HL-60 (cell line): Measurements from ENCODE around the gene ZNF665.
"Not testable (repeated sequence)": the region's sequence is repeated elsewhere in the genome, so short reads cannot be mapped to it uniquely, and the experiment has no call there.

Experiments used
- DNase-seq, 2 experiments: peaks; one replicate each; pipeline ENCODE4 v3.0.0-alpha.2; 2010 to 2020; ENCODE audit warnings: low read depth in 1 of 2, low spot score in 1 of 2
- H3K27ac ChIP-seq: fragments of 250-450 bp; sonication (Bioruptor Pico); replicated peaks from 2 replicates; pipeline ENCODE4 v1.5.1; 2020; ENCODE audit warnings: mild to moderate bottlenecking, moderate library complexity
- H3K27me3 ChIP-seq: fragments of 250-450 bp; sonication (Bioruptor Pico); 2 replicates; pipeline ENCODE4 v1.5.1; 2021; ENCODE audit warnings: mild to moderate bottlenecking, moderate library complexity; ENCODE audit not compliant: insufficient read depth, poor library complexity, severe bottlenecking
- H3K4me3 ChIP-seq: replicated peaks from 2 replicates; pipeline ENCODE4 v1.5.1; 2011; ENCODE audit warnings: mild to moderate bottlenecking, control low read depth, low read length; ENCODE audit not compliant: insufficient read depth
- GABPA ChIP-seq: IDR thresholded peaks from 2 replicates; pipeline ENCODE4 v1.6.1; 2012; ENCODE audit warnings: low read depth
- POLR2AphosphoS5 ChIP-seq: IDR thresholded peaks from 2 replicates; pipeline ENCODE4 v1.6.1; 2012; ENCODE audit warnings: low read depth
- SPI1 ChIP-seq: IDR thresholded peaks from 2 replicates; pipeline ENCODE4 v1.6.1; 2012; ENCODE audit warnings: low read depth, mild to moderate bottlenecking, borderline replicate concordance
- TF ChIP-seq, protein P1 (sequence below): IDR thresholded peaks from one replicate; pipeline ENCODE4 v1.5.1; 2011; ENCODE audit warnings: low read length, control low read depth, inconsistent platforms; ENCODE audit not compliant: insufficient read depth
- TF ChIP-seq, protein P2 (sequence below): IDR thresholded peaks from 2 replicates; pipeline ENCODE4 v1.6.1; 2012; ENCODE audit warnings: low read depth; ENCODE audit not compliant: insufficient replicate concordance

The ZNF665 gene

DNA sequence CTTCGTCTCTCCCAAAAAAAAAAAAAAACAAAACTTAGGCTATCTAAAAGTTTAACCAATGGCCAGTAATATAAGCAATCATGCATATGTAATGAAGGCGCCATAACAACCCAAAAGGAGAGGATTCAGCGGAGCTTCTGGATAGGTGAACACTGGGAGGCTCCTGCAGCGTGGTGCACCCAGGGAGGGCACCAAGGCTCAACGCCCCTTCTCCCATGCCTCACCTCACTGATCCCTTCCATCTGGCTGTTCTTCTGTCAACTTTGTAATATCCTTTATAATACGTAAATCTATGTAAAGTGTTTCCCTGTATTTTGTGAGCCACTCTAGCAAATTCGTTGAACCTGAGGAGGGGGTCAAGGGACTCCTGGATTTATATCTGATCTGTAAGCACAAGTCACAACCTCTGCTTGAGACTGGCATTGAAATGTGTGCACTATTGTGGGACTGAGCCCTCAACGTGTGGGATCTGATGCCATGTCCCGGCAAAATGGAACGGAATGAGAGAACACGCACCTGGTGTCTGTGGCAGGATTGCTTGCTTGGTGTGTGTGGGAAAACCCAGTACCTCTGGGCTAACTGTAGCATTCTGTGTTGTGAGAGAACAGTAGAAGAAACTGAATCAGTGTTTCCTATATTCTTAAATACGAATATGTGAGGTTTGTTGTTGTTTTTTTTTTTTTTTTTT, 521 bp upstream of the ZNF665 start:
- TF ChIP-seq, protein P1, sequence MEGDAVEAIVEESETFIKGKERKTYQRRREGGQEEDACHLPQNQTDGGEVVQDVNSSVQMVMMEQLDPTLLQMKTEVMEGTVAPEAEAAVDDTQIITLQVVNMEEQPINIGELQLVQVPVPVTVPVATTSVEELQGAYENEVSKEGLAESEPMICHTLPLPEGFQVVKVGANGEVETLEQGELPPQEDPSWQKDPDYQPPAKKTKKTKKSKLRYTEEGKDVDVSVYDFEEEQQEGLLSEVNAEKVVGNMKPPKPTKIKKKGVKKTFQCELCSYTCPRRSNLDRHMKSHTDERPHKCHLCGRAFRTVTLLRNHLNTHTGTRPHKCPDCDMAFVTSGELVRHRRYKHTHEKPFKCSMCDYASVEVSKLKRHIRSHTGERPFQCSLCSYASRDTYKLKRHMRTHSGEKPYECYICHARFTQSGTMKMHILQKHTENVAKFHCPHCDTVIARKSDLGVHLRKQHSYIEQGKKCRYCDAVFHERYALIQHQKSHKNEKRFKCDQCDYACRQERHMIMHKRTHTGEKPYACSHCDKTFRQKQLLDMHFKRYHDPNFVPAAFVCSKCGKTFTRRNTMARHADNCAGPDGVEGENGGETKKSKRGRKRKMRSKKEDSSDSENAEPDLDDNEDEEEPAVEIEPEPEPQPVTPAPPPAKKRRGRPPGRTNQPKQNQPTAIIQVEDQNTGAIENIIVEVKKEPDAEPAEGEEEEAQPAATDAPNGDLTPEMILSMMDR: no peak
- TF ChIP-seq GABPA: no peak
- Histone ChIP-seq H3K27ac (no peak overlapping the region), H3K4me3 (no peak overlapping the region), H3K27me3 (no peaks in the 10 kb centered on the region)
- no peak for DNase-seq

DNA sequence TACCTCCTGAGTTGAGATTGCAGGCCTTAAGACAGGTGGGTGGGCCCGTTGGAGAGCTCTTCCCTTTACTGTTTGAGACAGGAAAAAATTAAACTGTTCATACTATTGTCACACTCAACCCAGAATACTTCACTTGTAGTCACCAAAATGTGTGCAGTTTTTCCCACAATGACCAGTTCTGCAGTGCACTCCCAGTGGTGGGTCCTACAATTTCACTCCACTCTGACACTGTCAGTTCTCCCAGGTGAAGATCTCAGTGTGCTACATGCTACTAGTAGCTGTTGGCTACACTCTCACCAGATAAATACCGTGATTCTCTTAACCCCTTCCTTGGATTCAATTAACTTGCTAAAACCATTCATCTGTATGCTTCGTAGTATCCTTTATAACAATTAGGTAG, 2.9 kb downstream of the ZNF665 start:
- DNase-seq: no peak
- TF ChIP-seq, protein P2, sequence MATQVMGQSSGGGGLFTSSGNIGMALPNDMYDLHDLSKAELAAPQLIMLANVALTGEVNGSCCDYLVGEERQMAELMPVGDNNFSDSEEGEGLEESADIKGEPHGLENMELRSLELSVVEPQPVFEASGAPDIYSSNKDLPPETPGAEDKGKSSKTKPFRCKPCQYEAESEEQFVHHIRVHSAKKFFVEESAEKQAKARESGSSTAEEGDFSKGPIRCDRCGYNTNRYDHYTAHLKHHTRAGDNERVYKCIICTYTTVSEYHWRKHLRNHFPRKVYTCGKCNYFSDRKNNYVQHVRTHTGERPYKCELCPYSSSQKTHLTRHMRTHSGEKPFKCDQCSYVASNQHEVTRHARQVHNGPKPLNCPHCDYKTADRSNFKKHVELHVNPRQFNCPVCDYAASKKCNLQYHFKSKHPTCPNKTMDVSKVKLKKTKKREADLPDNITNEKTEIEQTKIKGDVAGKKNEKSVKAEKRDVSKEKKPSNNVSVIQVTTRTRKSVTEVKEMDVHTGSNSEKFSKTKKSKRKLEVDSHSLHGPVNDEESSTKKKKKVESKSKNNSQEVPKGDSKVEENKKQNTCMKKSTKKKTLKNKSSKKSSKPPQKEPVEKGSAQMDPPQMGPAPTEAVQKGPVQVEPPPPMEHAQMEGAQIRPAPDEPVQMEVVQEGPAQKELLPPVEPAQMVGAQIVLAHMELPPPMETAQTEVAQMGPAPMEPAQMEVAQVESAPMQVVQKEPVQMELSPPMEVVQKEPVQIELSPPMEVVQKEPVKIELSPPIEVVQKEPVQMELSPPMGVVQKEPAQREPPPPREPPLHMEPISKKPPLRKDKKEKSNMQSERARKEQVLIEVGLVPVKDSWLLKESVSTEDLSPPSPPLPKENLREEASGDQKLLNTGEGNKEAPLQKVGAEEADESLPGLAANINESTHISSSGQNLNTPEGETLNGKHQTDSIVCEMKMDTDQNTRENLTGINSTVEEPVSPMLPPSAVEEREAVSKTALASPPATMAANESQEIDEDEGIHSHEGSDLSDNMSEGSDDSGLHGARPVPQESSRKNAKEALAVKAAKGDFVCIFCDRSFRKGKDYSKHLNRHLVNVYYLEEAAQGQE: no peak
- TF ChIP-seq, protein P1: no peak
- no peak for TF ChIP-seq GABPA
- no peak for TF ChIP-seq POLR2AphosphoS5
- no peak for TF ChIP-seq SPI1

DNA sequence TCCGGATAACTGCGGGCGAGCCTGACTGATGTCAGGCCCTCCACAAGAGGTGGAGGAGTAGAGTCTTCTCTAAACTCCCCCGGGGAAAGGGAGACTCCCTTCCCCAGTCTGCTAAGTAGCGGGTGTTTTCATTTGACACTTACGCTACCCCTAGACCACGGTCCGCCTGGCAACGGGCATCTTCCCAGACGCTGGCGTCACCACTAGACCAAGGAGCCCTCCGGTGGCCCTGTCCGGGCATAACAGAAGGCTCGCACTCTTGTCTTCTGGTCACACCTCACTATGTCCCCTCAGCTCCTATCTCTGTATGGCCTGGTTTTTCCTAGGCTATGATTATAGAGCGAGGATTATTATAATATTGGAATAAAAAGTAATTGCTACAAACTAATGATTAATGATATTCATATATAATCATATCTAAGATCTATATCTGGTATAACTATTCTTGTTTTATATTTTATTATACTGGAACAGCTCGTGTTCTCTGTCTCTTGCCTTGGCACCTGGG, 3.4 kb downstream of the ZNF665 start:
- DNase-seq, H3K27ac ChIP-seq, H3K27me3 ChIP-seq, H3K4me3 ChIP-seq: not testable (repeated sequence)

More for the DNA sequence above, 2.9 kb downstream of the ZNF665 start:
- Histone ChIP-seq H3K27ac (no peak overlapping the region), H3K4me3 (no peak overlapping the region), H3K27me3 (no peaks in the 10 kb centered on the region)

DNA sequence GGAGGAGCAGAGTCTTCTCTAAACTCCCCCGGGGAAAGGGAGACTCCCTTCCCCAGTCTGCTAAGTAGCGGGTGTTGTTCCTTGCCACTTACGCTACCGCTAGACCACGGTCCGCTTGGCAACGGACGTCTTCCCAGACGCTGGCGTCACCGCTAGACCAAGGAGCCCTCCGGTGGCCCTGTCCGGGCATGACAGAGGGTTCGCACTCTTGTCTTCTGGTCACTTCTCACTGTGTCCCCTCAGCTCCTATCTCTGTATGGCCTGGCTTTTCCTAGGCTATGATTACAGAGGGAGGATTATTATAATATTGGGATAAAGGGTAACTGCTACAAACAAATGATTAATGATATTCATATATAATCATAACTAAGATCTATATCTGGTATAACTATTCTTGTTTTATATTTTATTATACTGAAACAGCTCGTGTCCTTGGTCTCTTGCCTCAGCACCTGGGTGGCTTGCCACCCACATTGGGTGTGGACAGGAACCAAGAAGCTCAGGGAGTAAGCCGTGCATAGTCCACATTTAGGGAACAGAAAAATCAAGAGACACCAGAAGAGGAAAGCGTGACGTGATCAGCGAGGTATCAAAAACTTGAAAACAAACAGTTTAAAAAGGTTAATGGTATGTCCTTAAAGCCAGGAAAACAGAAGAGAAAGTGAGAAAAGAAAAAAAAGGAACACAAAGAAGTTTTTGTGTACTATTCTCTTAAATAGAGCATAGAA, 7.8 kb downstream of the ZNF665 start:
- not testable (repeated sequence) for H3K27ac ChIP-seq, H3K27me3 ChIP-seq, DNase-seq, H3K4me3 ChIP-seq

DNA sequence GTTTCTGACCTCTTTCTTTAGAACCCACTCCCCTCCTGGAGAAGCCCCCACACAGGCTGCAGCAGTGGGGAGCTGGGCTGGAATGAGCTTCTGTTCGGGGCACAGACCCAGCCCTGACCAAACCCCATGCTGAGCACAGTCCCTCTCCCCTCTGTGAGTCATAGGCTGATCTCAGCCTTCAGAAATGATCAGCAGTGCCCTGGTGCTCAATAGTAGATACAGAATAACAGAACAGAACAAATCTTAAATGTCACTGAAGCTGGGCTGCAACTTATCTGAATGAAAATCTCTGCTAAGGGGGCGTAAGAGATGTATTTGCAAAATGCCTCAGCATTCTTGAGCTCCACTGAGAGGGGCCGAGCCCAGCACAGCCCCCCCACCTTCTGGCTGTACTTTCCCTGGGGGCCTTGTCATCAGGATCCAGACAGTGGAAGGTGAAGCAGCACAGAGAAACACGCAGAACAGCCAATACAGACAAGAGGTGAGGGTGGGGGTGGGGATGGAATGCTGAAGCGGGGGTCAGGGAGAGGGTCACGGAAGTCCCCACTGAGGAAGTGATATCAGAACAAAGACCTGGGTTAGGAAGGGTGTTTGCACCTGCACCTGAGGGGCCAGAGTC, 9.9 kb downstream of the ZNF665 start:
- Histone ChIP-seq H3K4me3 (no peak overlapping the region), H3K27ac (no peak overlapping the region), H3K27me3 (no peaks in the 10 kb centered on the region)
- no peak for TF ChIP-seq POLR2AphosphoS5
- no peak for TF ChIP-seq GABPA
- TF ChIP-seq, protein P1: no peak
- TF ChIP-seq, protein P2: no peak
- TF ChIP-seq SPI1: no peak
- DNase-seq: no peak
